Activated T-helper 1 cell treated with anti-CD3 and anti-CD28 coated beads, Interleukin-12 subunit alpha, Interleukin-12 subunit beta, Interleukin-2, Interleukin-4 antibody, amounts not matched to agents 30 ng/mL and 10 ng/mL and 1 ng/mL, durations not matched to agents 14 hours and 24 hours and 36 hours (primary cell): ENCODE measurements around the gene PCDHGA12. TPM values are rescaled to one million over a fixed set of nuclear protein-coding genes. Genes with fewer than 3 reads are reported as not detected.
"Not testable (repeated sequence)": the region's sequence is repeated elsewhere in the genome, so short reads cannot be mapped to it uniquely, and the experiment has no call there.

ENCODE experiments used
- DNase-seq: peaks from one replicate; pipeline ENCODE4 v3.0.0; 2021; ENCODE audit warnings: low spot score
- H3K27ac Mint-ChIP-seq: one replicate; pipeline ENCODE4 v1.8.0; 2021; ENCODE audit warnings: mild to moderate bottlenecking, mixed read lengths
- H3K27me3 Mint-ChIP-seq: one replicate; pipeline ENCODE4 v1.8.0; 2022; ENCODE audit warnings: mild to moderate bottlenecking, moderate library complexity, mixed read lengths; ENCODE audit not compliant: insufficient read depth
- H3K36me3 Mint-ChIP-seq: one replicate; pipeline ENCODE4 v1.8.0; 2021; ENCODE audit warnings: low read depth, mixed read lengths
- H3K4me1 Mint-ChIP-seq: one replicate; pipeline ENCODE4 v1.8.0; 2021; ENCODE audit warnings: low read depth, mixed read lengths
- H3K4me3 Mint-ChIP-seq: one replicate; pipeline ENCODE4 v1.8.0; 2021; ENCODE audit warnings: mild to moderate bottlenecking, moderate library complexity, mixed read lengths
- H3K9me3 Mint-ChIP-seq: one replicate; pipeline ENCODE4 v1.8.0; 2021; ENCODE audit warnings: mixed read lengths
- intact Hi-C: fragments of 100-400 bp; cut with micrococcal nuclease; formaldehyde crosslinking; loops from one replicate; pipeline ENCODE4 v1.15.1; 2024
- total RNA-seq: library from RNA; stranded (reverse); gene quantifications from 2 replicates; pipeline ENCODE4 v1.2.3, GENCODE V29; 2022

The PCDHGA12 gene
- total RNA-seq, 1 donor from 2014 or later = 0.18 TPM

DNA sequence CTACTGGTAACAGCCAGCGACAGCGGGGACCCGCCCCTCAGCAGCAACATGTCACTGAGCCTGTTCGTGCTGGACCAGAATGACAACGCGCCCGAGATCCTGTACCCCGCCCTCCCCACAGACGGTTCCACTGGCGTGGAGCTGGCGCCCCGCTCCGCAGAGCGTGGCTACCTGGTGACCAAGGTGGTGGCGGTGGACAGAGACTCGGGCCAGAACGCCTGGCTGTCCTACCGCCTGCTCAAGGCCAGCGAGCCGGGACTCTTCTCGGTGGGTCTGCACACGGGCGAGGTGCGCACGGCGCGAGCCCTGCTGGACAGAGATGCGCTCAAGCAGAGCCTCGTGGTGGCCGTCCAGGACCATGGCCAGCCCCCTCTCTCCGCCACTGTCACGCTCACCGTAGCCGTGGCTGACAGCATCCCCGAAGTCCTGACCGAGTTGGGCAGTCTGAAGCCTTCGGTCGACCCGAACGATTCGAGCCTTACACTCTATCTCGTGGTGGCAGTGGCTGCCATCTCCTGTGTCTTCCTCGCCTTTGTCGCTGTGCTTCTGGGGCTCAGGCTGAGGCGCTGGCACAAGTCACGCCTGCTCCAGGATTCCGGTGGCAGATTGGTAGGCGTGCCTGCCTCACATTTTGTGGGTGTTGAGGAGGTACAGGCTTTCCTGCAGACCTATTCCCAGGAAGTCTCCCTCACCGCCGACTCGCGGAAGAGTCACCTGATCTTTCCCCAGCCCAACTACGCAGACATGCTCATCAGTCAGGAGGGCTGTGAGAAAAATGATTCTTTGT lies 35.7 kb upstream of the PCDHGA12 start:
- intact Hi-C loops = loop anchor here (5.0 kb wide), 1 partner anchor 32 kb away; the partner anchor contains the start of gene PCDHGA5
- H3K27ac Mint-ChIP-seq, DNase-seq, H3K36me3 Mint-ChIP-seq, H3K4me3 Mint-ChIP-seq, H3K4me1 Mint-ChIP-seq: not testable (repeated sequence)
- Mint-ChIP-seq H3K27me3 (peaks cover 17% of the 10 kb centered on the region), H3K9me3 (peaks cover 42% of the 10 kb centered on the region)

DNA sequence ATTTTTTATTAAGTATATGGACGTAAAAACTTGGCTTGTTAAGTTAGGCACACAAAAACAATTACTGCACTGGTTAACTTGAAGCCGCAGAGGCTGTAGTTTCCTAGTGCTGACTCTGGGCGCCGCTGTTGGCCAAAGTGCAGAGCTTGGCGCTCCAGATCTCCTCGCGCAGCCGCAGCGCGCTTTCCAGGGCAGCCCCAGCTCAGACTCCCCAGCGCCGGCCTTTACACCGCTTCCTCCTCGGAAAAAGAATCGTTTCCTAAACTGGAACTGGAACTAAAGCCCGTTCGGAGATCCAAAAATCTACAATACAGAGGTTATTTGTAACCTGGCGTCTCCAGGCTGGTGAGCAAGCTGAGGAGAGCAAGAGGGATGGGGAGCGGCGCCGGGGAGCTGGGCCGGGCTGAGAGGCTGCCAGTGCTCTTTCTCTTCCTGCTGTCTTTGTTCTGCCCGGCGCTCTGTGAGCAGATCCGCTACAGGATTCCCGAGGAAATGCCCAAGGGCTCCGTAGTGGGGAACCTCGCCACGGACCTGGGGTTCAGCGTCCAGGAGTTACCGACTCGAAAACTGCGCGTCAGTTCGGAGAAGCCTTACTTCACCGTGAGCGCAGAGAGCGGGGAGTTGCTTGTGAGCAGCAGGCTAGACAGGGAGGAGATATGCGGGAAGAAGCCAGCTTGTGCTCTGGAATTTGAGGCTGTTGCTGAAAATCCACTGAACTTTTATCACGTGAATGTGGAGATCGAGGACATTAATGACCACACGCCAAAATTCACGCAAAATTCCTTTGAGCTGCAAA lies 32.4 kb upstream of the PCDHGA12 start, which contains the start of gene PCDHGB5:
TSS of gene PCDHGB5 (plus strand) at position 192 of the 796 bp plus-strand sequence. CDS start at position 373, 181 bp downstream.
- Mint-ChIP-seq H3K9me3 (peaks cover 31% of the 10 kb centered on the region), H3K4me3 (peak within 1 kb of the TSS; percentile 37), H3K27me3 (peaks cover 27% of the 10 kb centered on the region)
- not testable (repeated sequence) for H3K27ac Mint-ChIP-seq, H3K36me3 Mint-ChIP-seq, H3K4me1 Mint-ChIP-seq
- intact Hi-C loops = loop anchor here (5.0 kb wide), 1 partner anchor 36 kb away; the partner anchor contains the start of gene PCDHGA5
- DNase-seq = peak; percentile 21

DNA sequence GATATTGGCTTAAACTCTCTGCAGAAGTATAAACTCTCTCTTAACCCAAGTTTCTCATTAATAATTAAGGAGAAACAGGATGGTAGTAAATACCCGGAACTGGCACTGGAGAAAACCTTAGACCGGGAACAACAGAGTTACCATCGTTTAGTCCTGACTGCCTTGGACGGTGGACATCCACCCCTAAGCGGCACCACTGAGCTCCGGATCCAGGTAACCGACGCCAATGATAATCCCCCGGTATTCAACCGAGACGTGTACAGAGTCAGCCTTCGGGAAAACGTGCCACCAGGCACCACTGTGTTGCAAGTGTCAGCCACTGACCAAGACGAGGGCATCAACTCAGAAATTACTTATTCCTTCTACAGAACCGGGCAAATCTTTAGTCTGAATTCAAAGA lies 31.7 kb upstream of the PCDHGA12 start:
- intact Hi-C loops = loop anchor here (5.0 kb wide), 1 partner anchor 36 kb away; the partner anchor contains the start of gene PCDHGA5
- Mint-ChIP-seq H3K27ac (no peak overlapping the region), H3K27me3 (peaks cover 27% of the 10 kb centered on the region), H3K4me3 (no peak overlapping the region), H3K9me3 (peaks cover 32% of the 10 kb centered on the region), H3K36me3 (no peaks in the 10 kb centered on the region), H3K4me1 (no peaks in the 10 kb centered on the region)
- no peak for DNase-seq

DNA sequence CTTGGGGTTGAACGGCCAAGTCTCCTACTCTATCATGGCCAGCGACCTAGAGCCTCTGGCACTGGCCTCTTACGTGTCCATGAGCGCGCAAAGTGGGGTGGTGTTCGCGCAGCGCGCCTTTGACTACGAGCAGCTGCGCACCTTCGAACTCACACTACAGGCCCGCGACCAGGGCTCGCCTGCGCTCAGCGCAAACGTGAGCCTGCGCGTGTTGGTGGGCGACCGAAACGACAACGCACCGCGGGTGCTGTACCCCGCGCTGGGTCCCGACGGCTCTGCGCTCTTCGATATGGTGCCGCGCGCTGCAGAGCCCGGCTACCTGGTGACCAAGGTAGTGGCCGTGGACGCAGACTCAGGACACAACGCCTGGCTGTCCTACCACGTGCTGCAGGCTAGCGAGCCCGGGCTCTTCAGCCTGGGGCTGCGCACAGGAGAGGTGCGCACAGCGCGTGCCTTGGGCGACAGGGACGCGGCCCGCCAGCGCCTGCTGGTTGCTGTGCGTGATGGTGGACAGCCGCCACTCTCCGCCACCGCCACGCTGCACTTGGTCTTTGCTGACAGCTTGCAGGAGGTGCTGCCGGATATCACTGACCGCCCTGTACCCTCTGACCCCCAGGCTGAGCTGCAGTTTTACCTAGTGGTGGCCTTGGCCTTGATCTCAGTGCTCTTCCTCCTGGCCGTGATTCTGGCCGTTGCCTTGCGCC lies 30.6 kb upstream of the PCDHGA12 start:
- intact Hi-C loops = loop anchor here (2.0 to 5.0 kb wide), 2 partner anchors 35 to 37 kb away; partner anchors contain the start of gene PCDHGA5
- H3K4me3 Mint-ChIP-seq = no peak overlapping the region
- no peak overlapping the region for H3K27ac Mint-ChIP-seq
- DNase-seq = no peak
- no peaks in the 10 kb centered on the region for H3K4me1 Mint-ChIP-seq
- peaks cover 26% of the 10 kb centered on the region for H3K27me3 Mint-ChIP-seq
- H3K36me3 Mint-ChIP-seq = no peaks in the 10 kb centered on the region
- peaks cover 24% of the 10 kb centered on the region for H3K9me3 Mint-ChIP-seq

DNA sequence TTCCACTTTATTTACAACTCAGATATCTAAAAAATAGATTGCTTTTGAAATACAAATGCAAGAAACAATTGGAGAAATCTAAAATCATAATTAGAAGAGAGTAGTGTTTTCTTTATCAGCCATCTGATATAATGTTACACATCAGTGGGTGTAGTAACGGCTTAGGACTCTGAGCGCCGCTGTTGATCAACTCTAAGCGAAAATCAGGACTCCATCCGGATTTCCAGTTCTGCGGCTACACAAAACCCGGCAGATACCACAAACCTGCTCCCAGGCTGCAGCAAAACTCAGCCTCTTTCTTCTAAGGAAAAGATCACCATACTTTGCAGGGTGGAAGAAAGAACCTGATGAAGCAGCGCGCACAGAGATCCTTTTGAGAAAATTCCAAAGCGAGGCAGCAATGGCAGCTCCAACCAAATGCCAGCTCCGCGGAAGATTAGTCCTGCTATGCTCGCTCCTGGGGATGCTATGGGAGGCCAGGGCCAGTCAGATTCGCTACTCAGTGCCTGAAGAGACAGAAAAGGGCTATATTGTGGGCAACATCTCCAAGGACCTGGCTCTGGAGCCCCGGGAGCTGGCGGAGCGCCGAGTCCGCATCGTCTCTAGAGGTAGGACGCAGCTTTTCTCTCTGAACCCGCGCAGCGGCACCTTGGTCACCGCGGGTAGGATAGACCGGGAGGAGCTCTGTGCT lies 27.6 kb upstream of the PCDHGA12 start, which contains the start of gene PCDHGA9:
TSS of gene PCDHGA9 (plus strand) at position 226 of the 691 bp plus-strand sequence. CDS start at position 401, 175 bp downstream.
- no peak within 1 kb of the TSS for H3K27ac Mint-ChIP-seq
- H3K4me1 Mint-ChIP-seq = no peaks in the 10 kb centered on the region
- no peaks in the 10 kb centered on the region for H3K36me3 Mint-ChIP-seq
- intact Hi-C loops = no loop called here
- peaks cover 21% of the 10 kb centered on the region for H3K27me3 Mint-ChIP-seq
- DNase-seq = no peak
- H3K9me3 Mint-ChIP-seq = peaks cover 19% of the 10 kb centered on the region
- H3K4me3 Mint-ChIP-seq = no peak within 1 kb of the TSS

DNA sequence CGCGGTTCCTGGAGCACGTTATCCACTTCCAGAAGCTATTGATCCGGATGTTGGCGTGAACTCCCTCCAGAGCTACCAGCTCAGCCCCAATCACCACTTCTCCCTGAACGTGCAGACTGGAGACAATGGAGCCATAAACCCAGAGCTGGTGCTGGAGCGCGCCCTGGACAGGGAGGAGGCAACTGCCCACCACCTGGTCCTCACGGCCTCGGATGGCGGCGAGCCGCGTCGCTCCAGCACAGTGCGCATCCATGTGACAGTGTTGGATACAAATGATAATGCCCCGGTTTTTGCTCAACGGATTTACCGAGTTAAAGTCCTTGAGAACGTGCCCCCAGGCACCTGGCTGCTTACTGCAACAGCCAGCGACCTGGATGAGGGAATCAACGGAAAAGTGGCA lies 26.9 kb upstream of the PCDHGA12 start:
- intact Hi-C loops = no loop called here

DNA sequence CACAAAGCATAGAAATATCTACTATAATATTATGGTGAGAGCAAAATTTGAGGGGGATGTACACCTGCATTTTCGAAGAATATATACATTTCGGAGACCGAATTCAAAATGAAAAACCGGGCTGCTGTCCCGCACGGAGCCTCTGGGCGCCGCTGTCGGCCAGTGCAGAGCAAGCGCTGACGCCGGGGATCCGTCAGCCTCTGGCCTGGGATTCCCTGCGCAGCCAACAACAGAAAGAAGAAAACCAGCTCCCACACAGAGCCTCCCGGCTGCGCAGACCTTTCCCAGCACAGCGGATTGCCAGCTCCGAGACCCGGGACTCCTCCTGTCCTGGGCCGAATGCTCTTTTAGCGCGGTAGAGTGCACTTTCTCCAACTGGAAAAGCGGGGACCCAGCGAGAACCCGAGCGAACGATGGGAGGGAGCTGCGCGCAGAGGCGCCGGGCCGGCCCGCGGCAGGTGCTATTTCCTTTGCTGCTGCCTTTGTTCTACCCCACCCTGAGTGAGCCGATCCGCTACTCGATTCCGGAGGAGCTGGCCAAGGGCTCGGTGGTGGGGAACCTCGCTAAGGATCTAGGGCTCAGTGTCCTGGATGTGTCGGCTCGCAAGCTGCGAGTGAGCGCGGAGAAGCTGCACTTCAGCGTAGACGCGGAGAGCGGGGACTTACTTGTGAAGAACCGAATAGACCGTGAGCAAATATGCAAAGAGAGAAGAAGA lies 22.4 kb upstream of the PCDHGA12 start, which contains the start of gene PCDHGB6:
TSS of gene PCDHGB6 (plus strand) at position 232 of the 716 bp plus-strand sequence. CDS start at position 414, 182 bp downstream.
- H3K4me3 Mint-ChIP-seq = peak within 1 kb of the TSS; percentile 66
- intact Hi-C loops, H3K27ac Mint-ChIP-seq, H3K36me3 Mint-ChIP-seq, H3K4me1 Mint-ChIP-seq: not testable (repeated sequence)
- peaks cover 16% of the 10 kb centered on the region for H3K9me3 Mint-ChIP-seq
- peak; percentile 23 for DNase-seq
- H3K27me3 Mint-ChIP-seq = peaks cover 26% of the 10 kb centered on the region

More for the DNA sequence above, 26.9 kb upstream of the PCDHGA12 start:
- Mint-ChIP-seq H3K9me3 (peaks cover 19% of the 10 kb centered on the region), H3K4me3 (no peak overlapping the region), H3K36me3 (no peaks in the 10 kb centered on the region), H3K27me3 (peaks cover 28% of the 10 kb centered on the region), H3K4me1 (no peaks in the 10 kb centered on the region), H3K27ac (no peak overlapping the region)
- DNase-seq = no peak

DNA sequence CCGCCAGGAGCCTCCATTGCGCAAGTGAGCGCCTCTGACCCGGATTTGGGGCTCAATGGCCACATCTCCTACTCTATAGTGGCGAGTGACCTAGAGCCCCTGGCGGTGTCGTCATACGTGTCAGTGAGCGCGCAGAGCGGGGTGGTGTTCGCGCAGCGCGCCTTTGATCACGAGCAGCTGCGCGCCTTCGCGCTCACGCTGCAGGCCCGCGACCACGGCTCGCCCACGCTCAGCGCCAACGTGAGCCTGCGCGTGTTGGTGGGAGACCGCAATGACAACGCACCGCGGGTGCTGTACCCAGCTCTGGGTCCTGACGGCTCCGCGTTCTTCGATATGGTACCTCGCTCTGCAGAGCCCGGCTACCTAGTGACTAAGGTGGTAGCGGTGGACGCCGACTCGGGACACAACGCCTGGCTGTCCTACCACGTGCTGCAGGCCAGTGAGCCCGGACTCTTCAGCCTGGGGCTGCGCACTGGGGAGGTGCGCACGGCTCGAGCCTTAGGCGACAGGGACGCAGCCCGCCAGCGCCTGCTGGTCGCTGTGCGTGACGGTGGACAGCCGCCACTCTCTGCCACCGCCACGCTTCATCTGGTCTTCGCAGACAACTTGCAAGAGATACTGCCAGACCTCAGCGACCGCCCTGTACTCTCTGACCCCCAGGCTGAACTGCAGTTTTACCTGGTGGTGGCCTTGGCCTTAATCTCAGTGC lies 20.6 kb upstream of the PCDHGA12 start:
- peaks cover 19% of the 10 kb centered on the region for H3K9me3 Mint-ChIP-seq
- intact Hi-C loops = loop anchor here (5.0 to 10.0 kb wide), 2 partner anchors 37 to 565 kb away; partner anchors contain the start of genes PCDHA8, PCDHA9, PCDHGA6 and PCDHGB3
- no peaks in the 10 kb centered on the region for H3K36me3 Mint-ChIP-seq
- H3K27me3 Mint-ChIP-seq = peaks cover 38% of the 10 kb centered on the region
- no peak for DNase-seq
- no peak overlapping the region for H3K27ac Mint-ChIP-seq
- H3K4me1 Mint-ChIP-seq = peaks cover 7% of the 10 kb centered on the region
- H3K4me3 Mint-ChIP-seq = no peak overlapping the region

DNA sequence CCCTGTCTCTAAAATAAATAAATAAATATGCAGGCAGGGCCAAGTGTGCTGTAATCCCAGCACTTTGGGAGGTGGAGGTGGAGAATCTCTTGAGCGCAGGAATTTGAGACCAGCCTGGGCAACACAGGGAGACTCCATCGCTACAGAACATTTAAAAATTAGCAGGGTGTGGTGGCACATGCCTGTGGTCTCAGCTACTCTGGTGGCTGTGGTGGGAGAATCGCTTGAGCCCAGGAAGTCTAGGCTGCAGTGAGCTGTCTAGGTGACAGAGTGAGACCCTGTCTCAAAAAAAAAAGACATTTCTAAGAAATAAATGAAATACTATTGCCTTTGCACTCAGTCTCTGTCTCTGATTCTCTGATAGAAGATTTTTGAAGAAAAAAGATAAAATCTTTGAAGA lies 18.7 kb upstream of the PCDHGA12 start:
- peaks cover 45% of the 10 kb centered on the region for H3K27me3 Mint-ChIP-seq
- no peak for DNase-seq
- no peak overlapping the region for H3K4me3 Mint-ChIP-seq
- H3K9me3 Mint-ChIP-seq = peaks cover 19% of the 10 kb centered on the region
- peaks cover 7% of the 10 kb centered on the region for H3K4me1 Mint-ChIP-seq
- intact Hi-C loops = loop anchor here (5.0 to 10.0 kb wide), 2 partner anchors 39 to 567 kb away; partner anchors contain the start of genes PCDHA8, PCDHA9, PCDHGA6 and PCDHGB3
- H3K36me3 Mint-ChIP-seq = no peaks in the 10 kb centered on the region
- no peak overlapping the region for H3K27ac Mint-ChIP-seq

DNA sequence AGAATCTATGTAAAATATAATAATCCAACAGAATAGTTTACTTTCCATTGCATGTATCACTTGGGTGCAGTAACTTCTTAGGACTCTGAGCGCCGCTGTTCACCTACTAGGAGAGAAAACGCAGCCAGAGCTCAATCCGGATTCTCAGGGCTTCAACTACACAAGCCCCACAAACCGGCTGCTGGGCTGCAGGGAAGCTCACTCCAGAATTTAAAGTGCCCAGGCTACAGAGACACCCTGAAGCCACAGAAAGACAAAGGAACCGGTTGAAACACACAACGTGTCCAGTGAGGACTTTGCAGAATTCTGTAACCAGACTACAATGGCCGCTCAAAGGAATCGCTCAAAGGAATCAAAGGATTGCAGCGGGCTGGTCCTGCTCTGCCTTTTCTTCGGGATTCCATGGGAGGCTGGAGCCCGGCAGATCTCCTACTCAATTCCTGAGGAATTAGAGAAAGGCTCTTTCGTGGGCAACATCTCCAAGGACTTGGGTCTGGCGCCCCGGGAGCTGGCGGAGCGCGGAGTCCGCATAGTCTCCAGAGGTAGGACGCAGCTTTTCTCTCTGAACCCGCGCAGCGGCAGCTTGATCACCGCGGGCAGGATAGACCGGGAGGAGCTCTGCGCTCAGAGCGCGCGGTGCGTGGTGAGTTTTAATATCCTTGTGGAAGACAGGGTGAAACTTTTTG lies 17.3 kb upstream of the PCDHGA12 start, which contains the start of gene PCDHGA10:
TSS of gene PCDHGA10 (plus strand) at position 134 of the 686 bp plus-strand sequence. CDS start at position 323, 189 bp downstream.
- intact Hi-C loops = loop anchor here (1.0 to 10.0 kb wide), 6 partner anchors 41 to 568 kb away; partner anchors contain the start of genes PCDHA8, PCDHA9, PCDHGA6 and PCDHGB3
- peaks cover 44% of the 10 kb centered on the region for H3K27me3 Mint-ChIP-seq
- peak within 1 kb of the TSS; percentile 68 for H3K27ac Mint-ChIP-seq
- H3K36me3 Mint-ChIP-seq = peaks cover 1% of the 10 kb centered on the region
- H3K9me3 Mint-ChIP-seq = peaks cover 21% of the 10 kb centered on the region
- H3K4me3 Mint-ChIP-seq = peak within 1 kb of the TSS; percentile 84
- peak; percentile 33 for DNase-seq
- H3K4me1 Mint-ChIP-seq = peaks cover 13% of the 10 kb centered on the region
